Activated naive CD4-positive, alpha-beta T cell treated with anti-CD3 and anti-CD28 coated beads, Interleukin-2, amount 50 U/mL, for 24 hours (primary cell): ENCODE data around the gene CD99L2.

Source experiments
- H3K27ac Mint-ChIP-seq: one replicate; pipeline ENCODE4 v1.8.0; 2021; ENCODE audit warnings: mild to moderate bottlenecking, mixed read lengths
- H3K27me3 Mint-ChIP-seq: one replicate; pipeline ENCODE4 v1.8.0; 2021; ENCODE audit warnings: mixed read lengths
- H3K36me3 Mint-ChIP-seq: one replicate; pipeline ENCODE4 v1.8.0; 2021; ENCODE audit warnings: mixed read lengths
- H3K4me1 Mint-ChIP-seq: one replicate; pipeline ENCODE4 v1.8.0; 2021; ENCODE audit warnings: mixed read lengths
- H3K4me3 Mint-ChIP-seq: one replicate; pipeline ENCODE4 v1.8.0; 2021; ENCODE audit warnings: mild to moderate bottlenecking, mixed read lengths
- H3K9me3 Mint-ChIP-seq: one replicate; pipeline ENCODE4 v1.8.0; 2021; ENCODE audit warnings: mixed read lengths

Gene CD99L2

DNA sequence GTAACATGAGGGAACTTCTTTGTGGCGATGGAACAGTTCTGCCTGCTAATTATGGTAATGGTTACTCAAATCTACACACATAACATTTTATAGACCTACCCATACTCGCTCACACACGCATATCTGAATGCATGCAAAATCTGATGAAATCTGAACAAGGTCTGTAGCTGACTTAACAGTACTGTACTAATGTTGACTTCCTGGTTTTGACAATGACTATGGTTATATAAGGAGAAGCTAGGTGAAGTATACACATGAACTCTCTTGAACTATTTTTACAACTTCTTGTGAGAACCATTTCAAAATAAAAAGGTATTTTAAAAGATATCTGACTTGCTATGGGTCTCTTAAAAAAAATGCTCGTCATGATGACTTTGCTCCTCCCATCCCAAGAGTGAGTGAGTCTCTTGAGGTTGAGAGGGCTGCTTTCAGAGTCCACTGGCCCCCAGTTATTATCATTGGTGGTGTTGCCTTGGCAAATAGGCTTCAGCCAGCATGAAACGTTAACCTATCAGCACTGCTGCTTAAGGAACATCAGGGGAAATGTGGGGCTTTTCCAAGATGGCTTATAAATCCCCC, 105.4 kb downstream of the CD99L2 start:
- Mint-ChIP-seq H3K36me3 (peaks cover 29% of the 10 kb centered on the region), H3K27me3 (no peaks in the 10 kb centered on the region)

GRCh38 chrX:150790021-150790420, 108.4 kb downstream of the CD99L2 start:
- Mint-ChIP-seq H3K4me1 (no peaks in the 10 kb centered on the region), H3K27ac (no peak overlapping the region), H3K4me3 (no peak overlapping the region), H3K36me3 (peaks cover 24% of the 10 kb centered on the region), H3K27me3 (no peaks in the 10 kb centered on the region), H3K9me3 (no peaks in the 10 kb centered on the region)

More for the DNA sequence above, 105.4 kb downstream of the CD99L2 start:
- H3K9me3 Mint-ChIP-seq, result no peaks in the 10 kb centered on the region
- no peak overlapping the region for H3K27ac Mint-ChIP-seq
- no peaks in the 10 kb centered on the region for H3K4me1 Mint-ChIP-seq
- no peak overlapping the region for H3K4me3 Mint-ChIP-seq

GRCh38 chrX:150781677-150782076, 116.8 kb downstream of the CD99L2 start:
- H3K27ac Mint-ChIP-seq, result no peak overlapping the region
- no peaks in the 10 kb centered on the region for H3K27me3 Mint-ChIP-seq
- no peaks in the 10 kb centered on the region for H3K36me3 Mint-ChIP-seq
- H3K4me1 Mint-ChIP-seq, result peaks cover 4% of the 10 kb centered on the region
- H3K4me3 Mint-ChIP-seq, result no peak overlapping the region
- H3K9me3 Mint-ChIP-seq, result no peaks in the 10 kb centered on the region

DNA sequence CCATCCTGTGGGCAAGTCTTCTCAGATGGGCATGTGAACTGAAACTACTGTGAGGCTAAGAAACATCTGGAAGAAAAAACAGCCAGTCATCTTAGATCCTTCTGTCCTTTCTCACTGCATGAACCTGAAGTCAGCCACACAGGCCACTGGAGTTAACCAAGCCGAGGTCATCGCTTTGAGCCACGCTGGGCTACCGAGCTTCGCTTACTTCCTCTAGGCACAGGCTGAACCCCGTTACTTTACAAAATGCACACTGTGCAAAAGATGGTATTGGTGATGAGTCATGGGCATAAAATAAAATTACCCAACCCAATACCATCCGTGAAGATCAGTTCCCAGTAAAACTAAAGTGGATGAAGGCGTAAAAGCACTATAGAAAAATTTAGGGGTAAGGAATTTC, 119.1 kb downstream of the CD99L2 start:
- no peak overlapping the region for H3K4me3 Mint-ChIP-seq
- H3K4me1 Mint-ChIP-seq, result peaks cover 4% of the 10 kb centered on the region
- H3K27me3 Mint-ChIP-seq, result no peaks in the 10 kb centered on the region
- no peak overlapping the region for H3K27ac Mint-ChIP-seq
- H3K9me3 Mint-ChIP-seq, result no peaks in the 10 kb centered on the region
- H3K36me3 Mint-ChIP-seq, result no peaks in the 10 kb centered on the region

GRCh38 chrX:150777328-150777992, 121.0 kb downstream of the CD99L2 start:
- Mint-ChIP-seq H3K9me3 (no peaks in the 10 kb centered on the region), H3K27me3 (no peaks in the 10 kb centered on the region), H3K4me3 (no peak overlapping the region), H3K4me1 (peaks cover 4% of the 10 kb centered on the region), H3K27ac (no peak overlapping the region), H3K36me3 (no peaks in the 10 kb centered on the region)

DNA sequence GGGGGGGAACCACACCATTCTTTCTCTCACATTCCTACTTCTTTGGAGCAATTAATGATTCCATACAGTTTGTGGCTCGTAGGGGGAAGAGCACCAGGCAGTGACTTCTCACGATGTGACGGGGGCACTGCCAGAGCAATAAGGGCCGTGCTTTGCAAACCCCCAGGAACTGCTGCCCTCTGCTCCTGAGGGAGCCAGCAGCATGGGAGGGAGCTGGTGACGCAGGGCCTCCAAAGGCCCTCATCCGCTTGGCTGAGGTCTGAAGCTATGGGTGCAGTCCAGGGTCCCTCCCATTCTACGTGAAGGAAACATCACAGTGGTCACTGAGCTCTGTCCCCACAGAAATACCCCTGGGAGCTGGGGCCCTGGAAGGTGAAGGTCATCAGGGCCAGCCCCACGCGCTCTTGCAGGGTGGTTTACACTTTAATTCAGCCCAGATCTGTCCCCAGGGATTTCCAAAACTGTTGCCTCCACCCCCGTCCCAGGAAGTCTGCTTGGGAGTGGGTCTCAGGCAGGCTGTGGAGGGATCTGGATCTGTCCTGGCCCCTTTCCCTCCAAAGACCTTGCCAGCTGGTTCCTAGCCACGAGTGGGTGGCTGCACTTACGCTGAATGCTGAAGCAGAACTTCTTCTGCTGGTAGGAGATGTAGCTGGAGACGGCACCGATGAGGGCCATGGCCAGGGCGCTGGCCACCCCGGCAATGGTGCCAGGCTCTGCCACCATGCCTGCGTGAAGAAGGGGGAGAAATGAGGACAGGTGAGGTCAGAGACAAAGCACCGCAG, 122.7 kb downstream of the CD99L2 start:
- no peak overlapping the region for H3K27ac Mint-ChIP-seq
- H3K9me3 Mint-ChIP-seq, result no peaks in the 10 kb centered on the region
- H3K27me3 Mint-ChIP-seq, result no peaks in the 10 kb centered on the region
- H3K4me3 Mint-ChIP-seq, result no peak overlapping the region
- H3K4me1 Mint-ChIP-seq, result peaks cover 4% of the 10 kb centered on the region
- no peaks in the 10 kb centered on the region for H3K36me3 Mint-ChIP-seq

DNA sequence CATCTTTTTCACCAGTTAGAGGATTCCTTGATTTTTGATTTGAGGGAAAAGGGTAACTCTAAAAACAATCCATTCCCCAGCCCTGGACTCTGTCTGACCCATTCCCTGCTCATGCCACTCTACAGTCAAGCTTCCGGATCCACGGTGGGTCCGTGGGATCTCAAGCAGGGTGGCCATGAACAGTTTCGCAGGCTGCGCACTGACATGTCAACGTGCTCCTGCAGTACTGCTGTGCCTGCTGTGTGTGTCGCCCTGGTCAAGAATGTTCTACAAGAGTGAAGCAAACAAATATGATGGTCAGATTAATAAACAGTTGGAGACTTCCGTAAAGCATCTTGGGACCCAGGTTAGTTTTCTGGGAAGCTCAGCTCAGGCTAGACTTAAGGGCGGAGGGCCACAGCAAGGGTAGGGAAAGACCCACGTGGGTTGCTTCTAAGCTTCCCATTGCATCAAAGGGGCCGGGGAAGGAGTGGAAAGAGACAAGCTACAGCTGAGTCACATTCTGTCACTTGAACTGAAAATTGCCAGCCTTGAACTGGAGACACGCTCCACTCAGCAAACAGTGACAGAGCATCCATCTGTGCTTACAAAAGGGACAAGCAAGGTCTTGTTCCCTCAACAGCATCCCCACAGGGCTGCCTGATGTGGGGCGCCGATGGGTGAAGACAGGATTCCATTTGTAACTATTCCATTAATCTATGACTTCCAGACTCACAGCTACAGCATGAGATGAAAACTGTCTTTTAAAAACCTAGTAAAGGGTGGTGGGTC, 123.5 kb downstream of the CD99L2 start:
- Mint-ChIP-seq H3K4me1 (peaks cover 2% of the 10 kb centered on the region), H3K4me3 (no peak overlapping the region), H3K27ac (no peak overlapping the region), H3K36me3 (no peaks in the 10 kb centered on the region), H3K9me3 (no peaks in the 10 kb centered on the region), H3K27me3 (no peaks in the 10 kb centered on the region)

DNA sequence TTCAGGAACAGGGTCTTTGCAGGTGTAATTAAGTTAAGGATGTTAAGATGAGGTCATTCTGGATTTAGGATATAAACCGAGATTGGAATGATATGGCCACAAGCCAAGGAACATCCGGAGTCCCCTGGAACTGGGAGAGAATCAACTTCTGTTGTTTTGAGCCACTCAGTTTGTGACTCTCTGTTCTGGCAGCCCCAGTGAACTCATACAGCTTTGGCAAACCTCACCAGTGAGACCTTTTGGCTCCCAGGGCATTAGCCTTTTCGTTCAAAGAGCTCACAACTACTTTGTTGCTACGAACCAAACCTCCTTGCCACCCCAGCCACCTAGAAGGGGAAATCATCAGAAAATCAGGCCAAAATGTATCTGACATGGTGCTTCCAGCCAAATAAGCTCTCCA, 124.8 kb downstream of the CD99L2 start:
- H3K9me3 Mint-ChIP-seq, result no peaks in the 10 kb centered on the region
- H3K4me1 Mint-ChIP-seq, result no peaks in the 10 kb centered on the region
- H3K4me3 Mint-ChIP-seq, result no peak overlapping the region
- H3K27ac Mint-ChIP-seq, result no peak overlapping the region
- H3K36me3 Mint-ChIP-seq, result no peaks in the 10 kb centered on the region
- H3K27me3 Mint-ChIP-seq, result no peaks in the 10 kb centered on the region

GRCh38 chrX:150773117-150773516, 125.4 kb downstream of the CD99L2 start:
- Mint-ChIP-seq H3K4me1 (no peaks in the 10 kb centered on the region), H3K36me3 (no peaks in the 10 kb centered on the region), H3K27me3 (no peaks in the 10 kb centered on the region), H3K4me3 (no peak overlapping the region), H3K27ac (no peak overlapping the region), H3K9me3 (no peaks in the 10 kb centered on the region)

- H3K27ac Mint-ChIP-seq, result no peak overlapping the region
Observed at GRCh38 chrX:150772150-150772970, 126.1 kb downstream of the CD99L2 start.

GRCh38 chrX:150771116-150771515, 127.4 kb downstream of the CD99L2 start:
- no peak overlapping the region for H3K4me3 Mint-ChIP-seq
- no peaks in the 10 kb centered on the region for H3K4me1 Mint-ChIP-seq

More at GRCh38 chrX:150772150-150772970, 126.1 kb downstream of the CD99L2 start:
- H3K4me1 Mint-ChIP-seq, result no peaks in the 10 kb centered on the region
- H3K36me3 Mint-ChIP-seq, result no peaks in the 10 kb centered on the region
- no peaks in the 10 kb centered on the region for H3K27me3 Mint-ChIP-seq
- no peak overlapping the region for H3K4me3 Mint-ChIP-seq
- H3K9me3 Mint-ChIP-seq, result no peaks in the 10 kb centered on the region

DNA sequence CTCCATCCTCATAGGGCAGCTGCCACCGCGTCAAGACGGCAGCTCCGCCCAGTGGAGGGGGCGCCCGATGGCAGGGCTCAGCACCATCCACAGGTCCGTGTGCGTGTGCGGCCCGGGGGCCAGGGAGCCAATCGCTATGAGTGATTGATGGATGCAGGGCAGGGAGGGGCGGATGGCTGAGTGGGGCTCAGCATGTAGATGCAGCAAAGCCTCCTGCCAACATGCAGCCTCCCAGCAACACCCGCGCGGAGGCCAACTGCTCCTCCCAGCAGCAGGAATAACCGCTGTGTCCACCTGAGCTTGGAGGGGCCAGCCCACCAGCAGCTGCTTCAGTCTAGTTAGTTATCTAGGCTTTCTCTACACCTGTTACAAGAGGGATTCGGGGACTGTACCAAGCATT, 127.8 kb downstream of the CD99L2 start:
- H3K36me3 Mint-ChIP-seq, result no peaks in the 10 kb centered on the region
- no peak overlapping the region for H3K4me3 Mint-ChIP-seq
- no peaks in the 10 kb centered on the region for H3K9me3 Mint-ChIP-seq
- H3K27me3 Mint-ChIP-seq, result no peaks in the 10 kb centered on the region
- no peaks in the 10 kb centered on the region for H3K4me1 Mint-ChIP-seq
- H3K27ac Mint-ChIP-seq, result no peak overlapping the region

More at GRCh38 chrX:150771116-150771515, 127.4 kb downstream of the CD99L2 start:
- no peak overlapping the region for H3K27ac Mint-ChIP-seq
- H3K36me3 Mint-ChIP-seq, result no peaks in the 10 kb centered on the region
- H3K27me3 Mint-ChIP-seq, result no peaks in the 10 kb centered on the region
- H3K9me3 Mint-ChIP-seq, result no peaks in the 10 kb centered on the region

DNA sequence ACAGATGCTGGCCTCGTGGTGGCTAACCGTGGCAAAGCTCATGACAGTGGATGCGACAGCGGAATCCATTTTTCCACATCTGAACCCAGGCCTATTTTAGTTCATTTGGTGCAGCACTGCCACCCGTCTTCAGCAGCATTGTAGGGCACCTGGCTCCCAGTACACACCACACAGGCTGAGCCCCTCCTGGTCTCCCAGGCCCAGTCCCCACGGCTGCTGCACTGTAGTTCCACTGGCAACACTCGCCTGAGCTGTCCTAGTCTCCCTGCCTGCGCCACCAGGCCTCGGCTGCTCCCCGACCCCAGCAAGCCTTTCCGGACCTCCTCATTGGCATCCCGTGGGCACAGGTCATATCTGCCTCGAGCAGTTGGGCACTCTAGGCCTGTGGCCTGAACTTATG, 129.1 kb downstream of the CD99L2 start:
- no peaks in the 10 kb centered on the region for H3K27me3 Mint-ChIP-seq
- H3K27ac Mint-ChIP-seq, result no peak overlapping the region
- no peaks in the 10 kb centered on the region for H3K4me1 Mint-ChIP-seq
- H3K4me3 Mint-ChIP-seq, result no peak overlapping the region
- no peaks in the 10 kb centered on the region for H3K9me3 Mint-ChIP-seq
- H3K36me3 Mint-ChIP-seq, result no peaks in the 10 kb centered on the region

GRCh38 chrX:150768580-150769190, 129.8 kb downstream of the CD99L2 start:
- Mint-ChIP-seq H3K36me3 (no peaks in the 10 kb centered on the region), H3K9me3 (no peaks in the 10 kb centered on the region), H3K27ac (no peak overlapping the region), H3K27me3 (no peaks in the 10 kb centered on the region), H3K4me1 (no peaks in the 10 kb centered on the region), H3K4me3 (no peak overlapping the region)

DNA sequence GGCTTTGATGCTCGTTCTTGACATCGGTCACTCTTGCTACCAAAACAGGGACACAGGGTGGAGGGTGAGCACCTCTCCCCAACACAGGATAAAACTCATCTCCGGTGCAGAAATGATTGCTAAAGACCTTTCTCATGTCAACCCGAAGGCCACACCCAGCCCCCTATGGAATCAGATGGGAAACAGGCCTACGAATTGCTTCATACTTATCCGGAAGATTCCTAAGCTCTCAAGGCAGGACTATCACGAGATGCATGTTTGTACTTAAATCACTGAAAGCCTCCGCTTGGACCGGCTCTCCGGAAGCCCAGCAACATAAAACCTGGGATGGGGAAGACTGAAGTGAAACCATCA, 130.4 kb downstream of the CD99L2 start:
- H3K27ac Mint-ChIP-seq, result peak overlapping the region; percentile 35
- H3K36me3 Mint-ChIP-seq, result peaks cover 2% of the 10 kb centered on the region
- no peaks in the 10 kb centered on the region for H3K4me1 Mint-ChIP-seq
- no peaks in the 10 kb centered on the region for H3K9me3 Mint-ChIP-seq
- H3K4me3 Mint-ChIP-seq, result no peak overlapping the region
- H3K27me3 Mint-ChIP-seq, result no peaks in the 10 kb centered on the region
